Measurements from ENCODE around the gene RYR3.

Gene RYR3

DNA sequence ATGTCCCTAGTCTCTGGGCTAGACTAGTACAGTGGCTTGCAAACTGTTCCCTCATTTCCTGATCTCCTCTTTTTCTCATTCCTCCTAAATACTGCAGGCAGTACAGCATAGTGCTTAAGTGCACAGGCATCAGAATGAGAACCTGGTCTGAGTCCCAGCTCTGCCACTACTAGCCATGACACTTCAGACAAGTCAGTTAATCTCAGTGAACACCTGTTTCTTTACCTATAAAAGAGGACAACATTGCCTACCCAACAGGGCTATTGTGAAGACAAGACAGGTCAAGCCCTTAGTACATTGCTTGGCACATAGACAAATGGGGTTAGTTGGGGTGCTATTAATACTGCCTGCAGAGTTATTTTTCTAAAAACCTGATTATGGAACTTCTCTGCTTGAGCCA lies 113.3 kb downstream of the RYR3 start:
- Histone ChIP-seq H3K36me3 (ENCODE audit: control insufficient read depth in 1 of 2, insufficient read depth in 2 of 2, low read depth in 1 of 2, low read length in 2 of 2) (no peaks in the 10 kb centered on the region), H3K4me1 (ENCODE audit: control insufficient read depth, insufficient read depth, low read depth, low read length) (no peaks in the 10 kb centered on the region), H4K8ac (ENCODE audit: low read length) (no peak overlapping the region), H2BK120ac (ENCODE audit: low read depth, low read length) (no peak overlapping the region), H3K4me3 (ENCODE audit: insufficient read depth in 1 of 2, low read depth in 1 of 2, low read length in 2 of 2) (no peak overlapping the region), H4K91ac (ENCODE audit: low read length) (no peak overlapping the region), H2AK5ac (ENCODE audit: low read length, severe bottlenecking) (no peak overlapping the region), H2BK12ac (ENCODE audit: low read length in 2 of 2) (no peak overlapping the region), H3K18ac (ENCODE audit: low read depth in 1 of 2, low read length in 2 of 2) (no peak overlapping the region), H2BK5ac (ENCODE audit: low read depth, low read length, poor library complexity, severe bottlenecking) (no peak overlapping the region), H3K4ac (ENCODE audit: low read depth in 1 of 2, low read length in 2 of 2) (no peak overlapping the region), H3K4me2 (ENCODE audit: low read length, poor library complexity, severe bottlenecking) (no peak overlapping the region), H3K14ac (ENCODE audit: low read length in 2 of 2) (no peak overlapping the region), H2BK15ac (ENCODE audit: low read depth, poor library complexity, severe bottlenecking) (no peak overlapping the region), H2AFZ (ENCODE audit: low read depth, low read length) (no peak overlapping the region), H3K23ac (ENCODE audit: low read length in 2 of 2) (no peak overlapping the region), H3K79me1 (replicated peaks; ENCODE audit: low read length, poor library complexity, severe bottlenecking) (no peaks in the 10 kb centered on the region), H3K27me3 (ENCODE audit: control insufficient read depth in 1 of 2, insufficient read depth in 1 of 2, low read length in 2 of 2) (peaks cover 0 to 23% of the 10 kb centered on the region in 2 experiments), H3K27ac (ENCODE audit: low read length, poor library complexity, severe bottlenecking) (no peak overlapping the region), H3K9ac (ENCODE audit: low read length) (no peak overlapping the region), H3K9me3 (ENCODE audit: control insufficient read depth, low read length) (no peaks in the 10 kb centered on the region)
- DNase-seq: no peak

DNA sequence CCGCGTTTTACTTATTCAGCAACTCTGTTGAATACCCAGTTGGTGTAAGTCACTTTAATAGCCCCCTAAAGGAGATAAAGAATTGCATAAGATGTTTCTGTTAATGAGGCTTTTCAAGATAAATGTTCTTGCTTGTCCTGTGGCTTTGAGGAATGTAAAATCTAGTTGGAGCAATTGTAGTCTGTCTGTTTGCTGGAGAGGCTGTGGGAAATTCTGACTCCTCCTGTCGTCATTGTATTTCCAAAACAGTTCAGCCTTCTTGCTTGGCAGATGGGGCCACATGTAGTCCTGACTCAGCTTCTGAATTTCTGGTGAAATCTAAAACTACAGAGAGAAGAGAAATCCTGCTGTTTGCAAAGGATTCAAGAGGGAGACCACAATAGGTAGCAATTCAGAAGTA lies 114.4 kb downstream of the RYR3 start:
- H3K4me2 ChIP-seq (ENCODE audit: low read length, poor library complexity, severe bottlenecking): no peak overlapping the region

DNA sequence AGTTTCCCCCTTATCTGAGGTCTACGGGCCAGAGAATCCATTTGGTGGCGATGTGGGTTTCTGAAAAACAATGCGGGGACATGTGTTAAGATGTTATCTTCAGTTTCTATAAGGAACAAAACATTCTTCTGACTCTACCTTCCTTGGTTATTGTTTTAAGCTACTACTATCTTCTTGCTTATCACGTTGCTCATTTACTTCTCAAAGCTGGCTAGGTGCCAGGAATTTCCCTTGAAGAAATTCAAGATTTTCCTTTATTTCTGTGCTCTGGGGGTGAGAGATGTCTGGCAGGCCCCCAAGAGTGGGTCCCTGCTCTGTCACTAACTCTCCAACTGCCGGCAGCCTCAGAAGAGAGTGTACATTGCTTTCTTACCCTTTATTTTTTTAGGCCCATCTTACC lies 119.8 kb downstream of the RYR3 start:
- H3K14ac ChIP-seq (ENCODE audit: low read length in 2 of 2): no peak overlapping the region
- no peaks in the 10 kb centered on the region for H3K9me3 ChIP-seq (ENCODE audit: control insufficient read depth, low read length)
- H2BK5ac ChIP-seq (ENCODE audit: low read depth, low read length, poor library complexity, severe bottlenecking): no peak overlapping the region
- no peak overlapping the region for H3K9ac ChIP-seq (ENCODE audit: low read length)
- no peak overlapping the region for H3K4ac ChIP-seq (ENCODE audit: low read depth in 1 of 2, low read length in 2 of 2)
- H2BK15ac ChIP-seq (ENCODE audit: low read depth, poor library complexity, severe bottlenecking): no peak overlapping the region
- no peak overlapping the region for H2BK120ac ChIP-seq (ENCODE audit: low read depth, low read length)
- H4K91ac ChIP-seq (ENCODE audit: low read length): no peak overlapping the region
- H3K36me3 ChIP-seq (ENCODE audit: control insufficient read depth in 1 of 2, insufficient read depth in 2 of 2, low read depth in 1 of 2, low read length in 2 of 2): no peaks in the 10 kb centered on the region
- no peak for DNase-seq
- H3K27me3 ChIP-seq (ENCODE audit: control insufficient read depth in 1 of 2, insufficient read depth in 1 of 2, low read length in 2 of 2): peaks cover 0 to 25% of the 10 kb centered on the region in 2 experiments
- no peak overlapping the region for H2BK12ac ChIP-seq (ENCODE audit: low read length in 2 of 2)
- no peak overlapping the region for H3K18ac ChIP-seq (ENCODE audit: low read depth in 1 of 2, low read length in 2 of 2)
- H2AK5ac ChIP-seq (ENCODE audit: low read length, severe bottlenecking): no peak overlapping the region
- H3K4me2 ChIP-seq (ENCODE audit: low read length, poor library complexity, severe bottlenecking): no peak overlapping the region
- 67% methylated on average over 2 of the region's 5 CpGs for WGBS
- H4K8ac ChIP-seq (ENCODE audit: low read length): no peak overlapping the region
- no peak overlapping the region for H3K4me3 ChIP-seq (ENCODE audit: insufficient read depth in 1 of 2, low read depth in 1 of 2, low read length in 2 of 2)
- H3K27ac ChIP-seq (ENCODE audit: low read length, poor library complexity, severe bottlenecking): no peak overlapping the region
- H3K79me1 ChIP-seq (replicated peaks; ENCODE audit: low read length, poor library complexity, severe bottlenecking): no peaks in the 10 kb centered on the region
- no peaks in the 10 kb centered on the region for H3K4me1 ChIP-seq (ENCODE audit: control insufficient read depth, insufficient read depth, low read depth, low read length)
- H3K23ac ChIP-seq (ENCODE audit: low read length in 2 of 2): no peak overlapping the region
- no peak overlapping the region for H2AFZ ChIP-seq (ENCODE audit: low read depth, low read length)

More for the DNA sequence above, 114.4 kb downstream of the RYR3 start:
- Histone ChIP-seq H2BK12ac (ENCODE audit: low read length in 2 of 2) (no peak overlapping the region), H3K9ac (ENCODE audit: low read length) (no peak overlapping the region), H2AFZ (ENCODE audit: low read depth, low read length) (no peak overlapping the region), H3K27me3 (ENCODE audit: control insufficient read depth in 1 of 2, insufficient read depth in 1 of 2, low read length in 2 of 2) (peaks cover 0 to 26% of the 10 kb centered on the region in 2 experiments), H3K4ac (ENCODE audit: low read depth in 1 of 2, low read length in 2 of 2) (no peak overlapping the region), H3K18ac (ENCODE audit: low read depth in 1 of 2, low read length in 2 of 2) (no peak overlapping the region), H2BK120ac (ENCODE audit: low read depth, low read length) (no peak overlapping the region), H3K79me1 (replicated peaks; ENCODE audit: low read length, poor library complexity, severe bottlenecking) (no peaks in the 10 kb centered on the region), H4K91ac (ENCODE audit: low read length) (no peak overlapping the region), H2AK5ac (ENCODE audit: low read length, severe bottlenecking) (no peak overlapping the region), H3K27ac (ENCODE audit: low read length, poor library complexity, severe bottlenecking) (peak overlapping the region; percentile 34), H3K36me3 (ENCODE audit: control insufficient read depth in 1 of 2, insufficient read depth in 2 of 2, low read depth in 1 of 2, low read length in 2 of 2) (no peaks in the 10 kb centered on the region), H3K14ac (ENCODE audit: low read length in 2 of 2) (no peak overlapping the region), H4K8ac (ENCODE audit: low read length) (no peak overlapping the region), H3K4me1 (ENCODE audit: control insufficient read depth, insufficient read depth, low read depth, low read length) (no peaks in the 10 kb centered on the region), H3K4me3 (ENCODE audit: insufficient read depth in 1 of 2, low read depth in 1 of 2, low read length in 2 of 2) (no peak overlapping the region), H3K9me3 (ENCODE audit: control insufficient read depth, low read length) (no peaks in the 10 kb centered on the region), H2BK5ac (ENCODE audit: low read depth, low read length, poor library complexity, severe bottlenecking) (no peak overlapping the region), H3K23ac (ENCODE audit: low read length in 2 of 2) (no peak overlapping the region), H2BK15ac (ENCODE audit: low read depth, poor library complexity, severe bottlenecking) (no peak overlapping the region)
- WGBS: 54% methylated on average over 3 of the region's 3 CpGs
- DNase-seq: no peak

DNA sequence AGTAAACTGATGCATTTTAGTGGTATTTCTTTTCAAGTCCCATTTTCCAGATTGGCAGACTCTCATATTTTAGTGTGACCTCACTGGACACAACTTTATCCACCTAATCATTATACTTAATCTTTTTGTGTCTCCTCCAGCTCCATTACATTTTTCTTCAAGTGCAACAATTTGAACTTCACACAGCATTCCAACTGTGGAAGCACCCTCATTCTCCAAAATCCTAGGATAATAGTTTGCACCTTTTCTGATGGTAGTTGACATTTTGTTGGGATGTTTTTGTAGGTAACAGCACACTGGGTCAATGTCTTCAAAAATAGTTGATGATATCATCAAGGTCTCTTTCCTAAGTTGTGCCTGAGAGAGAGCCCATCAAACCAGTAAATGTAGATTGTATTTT lies 123.1 kb downstream of the RYR3 start:
- Histone ChIP-seq H4K91ac (ENCODE audit: low read length) (no peak overlapping the region), H3K4ac (ENCODE audit: low read depth in 1 of 2, low read length in 2 of 2) (no peak overlapping the region), H2BK120ac (ENCODE audit: low read depth, low read length) (no peak overlapping the region), H3K27ac (ENCODE audit: low read length, poor library complexity, severe bottlenecking) (no peak overlapping the region), H3K23ac (ENCODE audit: low read length in 2 of 2) (no peak overlapping the region), H3K9me3 (ENCODE audit: control insufficient read depth, low read length) (no peaks in the 10 kb centered on the region), H2AFZ (ENCODE audit: low read depth, low read length) (no peak overlapping the region), H3K79me1 (replicated peaks; ENCODE audit: low read length, poor library complexity, severe bottlenecking) (no peaks in the 10 kb centered on the region), H2BK5ac (ENCODE audit: low read depth, low read length, poor library complexity, severe bottlenecking) (no peak overlapping the region), H3K36me3 (ENCODE audit: control insufficient read depth in 1 of 2, insufficient read depth in 2 of 2, low read depth in 1 of 2, low read length in 2 of 2) (no peaks in the 10 kb centered on the region), H2BK12ac (ENCODE audit: low read length in 2 of 2) (no peak overlapping the region), H3K9ac (ENCODE audit: low read length) (no peak overlapping the region), H3K4me3 (ENCODE audit: insufficient read depth in 1 of 2, low read depth in 1 of 2, low read length in 2 of 2) (no peak overlapping the region), H3K4me2 (ENCODE audit: low read length, poor library complexity, severe bottlenecking) (no peak overlapping the region), H3K18ac (ENCODE audit: low read depth in 1 of 2, low read length in 2 of 2) (no peak overlapping the region), H3K14ac (ENCODE audit: low read length in 2 of 2) (no peak overlapping the region), H3K27me3 (ENCODE audit: control insufficient read depth in 1 of 2, insufficient read depth in 1 of 2, low read length in 2 of 2) (peaks cover 0 to 23% of the 10 kb centered on the region in 2 experiments), H4K8ac (ENCODE audit: low read length) (no peak overlapping the region), H2AK5ac (ENCODE audit: low read length, severe bottlenecking) (no peak overlapping the region), H2BK15ac (ENCODE audit: low read depth, poor library complexity, severe bottlenecking) (no peak overlapping the region), H3K4me1 (ENCODE audit: control insufficient read depth, insufficient read depth, low read depth, low read length) (no peaks in the 10 kb centered on the region)
- DNase-seq: no peak

Measured in mesenchymal stem cell (in vitro differentiated cells and primary cell).